HCT116 (cell line): ENCODE results near the gene KLHL3. TPM values are rescaled to one million over a fixed set of nuclear protein-coding genes. Genes with fewer than 3 reads are reported as not detected.

Experiments
- ATAC-seq: fragments of 200-7000 bp; cut with Tn5 transposase; 2 replicates; pipeline ENCODE4 v1.9.1; 2020; ENCODE audit warnings: mild to moderate bottlenecking, moderate library complexity
- BruUV-seq: library from RNA; stranded (reverse); fragments of 400-500 nt; replicated peaks from 2 replicates; lab custom pipeline; 2021; lab: Mats Ljungman, UMichigan
- CTCF ChIA-PET: fragments of 300-600 bp; sonication (Branson Sonifier 250); formaldehyde crosslinking; loops from one replicate; lab custom pipeline; 2021; ENCODE audit warnings: antibody characterized with exemption; lab: Charles Lee
- POLR2A ChIA-PET: fragments of 300-600, 350-600 bp; sonication (Branson Sonifier 250); formaldehyde crosslinking; loops from one replicate; lab custom pipeline; 2021; ENCODE audit warnings: antibody characterized with exemption; lab: Charles Lee
- RAD21 ChIA-PET, 2 experiments: fragments of 300-600 bp; sonication (Branson Sonifier 250); formaldehyde crosslinking; loops; one replicate each; lab custom pipeline; 2023; ENCODE audit warnings: low total read pairs in 2 of 2; ENCODE audit not compliant: uncharacterized antibody in 2 of 2, unreplicated experiment in 2 of 2, low non-redundant PET in 1 of 2; lab: Charles Lee
- DNase-seq: peaks from one replicate; pipeline ENCODE4 v3.0.0-alpha.2; 2010; ENCODE audit warnings: low read depth, low spot score
- H2AFZ ChIP-seq: fragments of 200-600 bp; shearing (Covaris generic), sonication (generic); 2 replicates; pipeline ENCODE4 v1.6.1; 2017; ENCODE audit warnings: low read depth, mixed run types, mixed read lengths, antibody characterized with exemption, low read length; ENCODE audit not compliant: poor library complexity, severe bottlenecking
- H3K27ac ChIP-seq: 2 replicates; pipeline ENCODE4 v1.5.1; 2012; ENCODE audit warnings: low read depth, low read length
- H3K27me3 ChIP-seq: fragments of 200-600 bp; sonication (generic); 2 replicates; pipeline ENCODE4 v1.6.1; 2016; ENCODE audit warnings: mixed run types, low read length, mixed read lengths; ENCODE audit not compliant: insufficient read depth
- H3K36me3 ChIP-seq, 2 experiments: fragments of 200-500 bp in 1 of 2; fragments of 200-600 bp in 1 of 2; sonication (Bioruptor generic) in 1 of 2; sonication (generic) in 1 of 2; 2 replicates each; pipeline versions ENCODE4 v1.5.1 to v1.6.1; 2014 to 2016; ENCODE audit warnings: low read length in 2 of 2, inconsistent platforms in 1 of 2, mixed read lengths in 1 of 2, mixed run types in 1 of 2; ENCODE audit not compliant: insufficient read depth in 2 of 2, control insufficient read depth in 1 of 2
- H3K4me1 ChIP-seq, 2 experiments: fragments of 200-600 bp in 1 of 2; sonication (generic) in 1 of 2; 2 replicates each; pipeline versions ENCODE4 v1.5.1 to v1.6.1; 2012 to 2017; ENCODE audit warnings: low read length in 2 of 2, inconsistent platforms in 1 of 2, mild to moderate bottlenecking in 1 of 2, mixed read lengths in 1 of 2, mixed run types in 1 of 2, moderate library complexity in 1 of 2; ENCODE audit not compliant: insufficient read depth in 2 of 2, control insufficient read depth in 1 of 2
- H3K4me2 ChIP-seq: fragments of 200-600 bp; sonication (generic); 2 replicates; pipeline ENCODE4 v1.6.1; 2017; ENCODE audit warnings: mixed run types, low read length, mixed read lengths
- H3K4me3 ChIP-seq, 2 experiments: fragments of 200-600 bp in 1 of 2; sonication (generic) in 1 of 2; replicated peaks in 1 of 2; 2 replicates each; pipeline ENCODE4 v1.5.1; 2011 to 2016; ENCODE audit warnings: low read length in 2 of 2, control low read depth in 1 of 2, low read depth in 1 of 2, mild to moderate bottlenecking in 1 of 2, mixed read lengths in 1 of 2, mixed run types in 1 of 2
- H3K79me2 ChIP-seq: fragments of 200-600 bp; sonication (generic); 2 replicates; pipeline ENCODE4 v1.6.1; 2017; ENCODE audit warnings: mild to moderate bottlenecking, mixed run types, low read length, moderate library complexity, mixed read lengths; ENCODE audit not compliant: insufficient read depth
- H3K9ac ChIP-seq: fragments of 200-600 bp; sonication (generic); 2 replicates; pipeline ENCODE4 v1.6.1; 2016; ENCODE audit warnings: low read length, mixed read lengths
- H3K9me2 ChIP-seq: fragments of 200-600 bp; sonication (generic), shearing (Covaris generic); 2 replicates; pipeline ENCODE4 v1.6.1; 2017; ENCODE audit warnings: mixed run types, mild to moderate bottlenecking, moderate library complexity; ENCODE audit not compliant: insufficient read depth
- H3K9me3 ChIP-seq, 2 experiments: fragments of 200-500 bp in 1 of 2; fragments of 200-600 bp in 1 of 2; sonication (Bioruptor generic) in 1 of 2; sonication (generic) in 1 of 2; 2 replicates each; pipeline ENCODE4 v1.6.1; 2014 to 2017; ENCODE audit warnings: low read length in 2 of 2, mixed read lengths in 2 of 2, inconsistent platforms in 1 of 2, low read depth in 1 of 2, mild to moderate bottlenecking in 1 of 2, mixed run types in 1 of 2, moderate library complexity in 1 of 2; ENCODE audit not compliant: control insufficient read depth in 1 of 2, insufficient read depth in 1 of 2
- H4K20me1 ChIP-seq: fragments of 200-600 bp; sonication (generic), shearing (Covaris generic); 2 replicates; pipeline ENCODE4 v1.6.1; 2017; ENCODE audit warnings: mixed run types, mild to moderate bottlenecking, moderate library complexity; ENCODE audit not compliant: insufficient read depth
- ATF3 ChIP-seq: IDR thresholded peaks from 2 replicates; pipeline ENCODE4 v1.6.1; 2012
- CEBPB ChIP-seq: IDR thresholded peaks from 2 replicates; pipeline ENCODE4 v1.6.1; 2012; ENCODE audit warnings: low read depth
- ELF1 ChIP-seq: IDR thresholded peaks from 2 replicates; pipeline ENCODE4 v1.6.1; 2012; ENCODE audit warnings: low read depth, borderline replicate concordance
- EZH2 ChIP-seq: fragments of 200-600 bp; sonication (generic); IDR thresholded peaks from 2 replicates; pipeline ENCODE4 v1.6.1; 2017; ENCODE audit warnings: antibody characterized with exemption, mixed run types
- JUND ChIP-seq: IDR thresholded peaks from 2 replicates; pipeline ENCODE4 v1.6.1; 2012
- MAX ChIP-seq: IDR thresholded peaks from 2 replicates; pipeline ENCODE4 v1.6.1; 2012
- POLR2A ChIP-seq: IDR thresholded peaks from 2 replicates; pipeline ENCODE4 v1.7.0; 2011; ENCODE audit warnings: borderline replicate concordance; ENCODE audit not compliant: insufficient read depth, insufficient read length; ENCODE audit errors: extremely low read depth
- POLR2AphosphoS5 ChIP-seq: IDR thresholded peaks from 2 replicates; pipeline ENCODE4 v1.6.1; 2011; ENCODE audit warnings: mild to moderate bottlenecking, low read depth, low read length, moderate library complexity
- RAD21 ChIP-seq: IDR thresholded peaks from 2 replicates; pipeline ENCODE4 v1.6.1; 2012; ENCODE audit warnings: low read depth, mild to moderate bottlenecking
- SIN3A ChIP-seq: IDR thresholded peaks from 2 replicates; pipeline ENCODE4 v1.6.1; 2012; ENCODE audit warnings: low read depth
- SP1 ChIP-seq: IDR thresholded peaks from 2 replicates; pipeline ENCODE4 v1.6.1; 2012; ENCODE audit warnings: low read depth
- SRF ChIP-seq: IDR thresholded peaks from 2 replicates; pipeline ENCODE4 v1.6.1; 2012; ENCODE audit warnings: low read depth
- TCF7L2 ChIP-seq: IDR thresholded peaks from 2 replicates; pipeline ENCODE4 v1.7.0; 2011; ENCODE audit warnings: borderline replicate concordance, inconsistent platforms; ENCODE audit not compliant: insufficient read depth, insufficient read length; ENCODE audit errors: extremely low read depth
- YY1 ChIP-seq: IDR thresholded peaks from 2 replicates; pipeline ENCODE4 v1.6.1; 2011; ENCODE audit warnings: low read length, low read depth, moderate library complexity, mild to moderate bottlenecking; ENCODE audit not compliant: insufficient replicate concordance; ENCODE audit errors: extremely low read depth
- ZNF274 ChIP-seq: fragments of 200-500 bp; sonication (Bioruptor generic); IDR thresholded peaks from 2 replicates; pipeline ENCODE4 v1.6.1; 2014; ENCODE audit warnings: mild to moderate bottlenecking, low read depth, low read length, inconsistent platforms
- intact Hi-C: fragments of 100-400 bp; cut with micrococcal nuclease; formaldehyde crosslinking; loops from 2 replicates; pipeline ENCODE4 v1.10.0; 2022
- total RNA-seq: library from RNA; stranded (reverse); gene quantifications from one replicate; pipeline ENCODE4 v1.2.1, GENCODE V29; 2021; ENCODE audit not compliant: unreplicated experiment
- TF ChIP-seq, protein P1 (sequence below): IDR thresholded peaks from 2 replicates; pipeline ENCODE4 v1.6.1; 2012; ENCODE audit warnings: low read depth
- TF ChIP-seq, protein P2 (sequence below), 3 experiments: fragments of 200-600 bp in 1 of 3; sonication (generic) in 1 of 3; IDR thresholded peaks in 2 of 3; conservative IDR thresholded peaks in 1 of 3; 2 replicates each; pipeline ENCODE4 v1.5.1; 2012 to 2017; ENCODE audit warnings: low read depth in 2 of 3, low read length in 2 of 3, antibody characterized with exemption in 1 of 3, borderline replicate concordance in 1 of 3, control low read depth in 1 of 3, mild to moderate bottlenecking in 1 of 3, mixed read lengths in 1 of 3, mixed run types in 1 of 3, moderate library complexity in 1 of 3; ENCODE audit not compliant: insufficient read depth in 1 of 3

KLHL3 gene
- total RNA-seq, 1 experiment from 2014 or later = not detected

- no TSS peak for BruUV-seq
- H4K20me1 ChIP-seq = no peaks in the 10 kb centered on the region
- intact Hi-C loops = no loop called here
- H3K4me2 ChIP-seq = no peak overlapping the region
- no peaks in the 10 kb centered on the region for H3K79me2 ChIP-seq
- no peak overlapping the region for H3K9ac ChIP-seq
- no peaks in the 10 kb centered on the region for H3K9me3 ChIP-seq
- DNase-seq (no peak), ATAC-seq (no peak)
- no peak overlapping the region for H3K27ac ChIP-seq
- H3K27me3 ChIP-seq = peaks cover 12% of the 10 kb centered on the region; the same call in 1 of the 2 replicates
- RAD21 ChIA-PET = no interaction called here
- H3K4me3 ChIP-seq = no peak overlapping the region
- POLR2A ChIA-PET = no interaction called here
- TF ChIP-seq JUND = no peak
- TF ChIP-seq ZNF274 = no peak
- no peak for TF ChIP-seq SRF
- no peak for TF ChIP-seq ATF3
- no peak for TF ChIP-seq ELF1
- TF ChIP-seq, protein P1, sequence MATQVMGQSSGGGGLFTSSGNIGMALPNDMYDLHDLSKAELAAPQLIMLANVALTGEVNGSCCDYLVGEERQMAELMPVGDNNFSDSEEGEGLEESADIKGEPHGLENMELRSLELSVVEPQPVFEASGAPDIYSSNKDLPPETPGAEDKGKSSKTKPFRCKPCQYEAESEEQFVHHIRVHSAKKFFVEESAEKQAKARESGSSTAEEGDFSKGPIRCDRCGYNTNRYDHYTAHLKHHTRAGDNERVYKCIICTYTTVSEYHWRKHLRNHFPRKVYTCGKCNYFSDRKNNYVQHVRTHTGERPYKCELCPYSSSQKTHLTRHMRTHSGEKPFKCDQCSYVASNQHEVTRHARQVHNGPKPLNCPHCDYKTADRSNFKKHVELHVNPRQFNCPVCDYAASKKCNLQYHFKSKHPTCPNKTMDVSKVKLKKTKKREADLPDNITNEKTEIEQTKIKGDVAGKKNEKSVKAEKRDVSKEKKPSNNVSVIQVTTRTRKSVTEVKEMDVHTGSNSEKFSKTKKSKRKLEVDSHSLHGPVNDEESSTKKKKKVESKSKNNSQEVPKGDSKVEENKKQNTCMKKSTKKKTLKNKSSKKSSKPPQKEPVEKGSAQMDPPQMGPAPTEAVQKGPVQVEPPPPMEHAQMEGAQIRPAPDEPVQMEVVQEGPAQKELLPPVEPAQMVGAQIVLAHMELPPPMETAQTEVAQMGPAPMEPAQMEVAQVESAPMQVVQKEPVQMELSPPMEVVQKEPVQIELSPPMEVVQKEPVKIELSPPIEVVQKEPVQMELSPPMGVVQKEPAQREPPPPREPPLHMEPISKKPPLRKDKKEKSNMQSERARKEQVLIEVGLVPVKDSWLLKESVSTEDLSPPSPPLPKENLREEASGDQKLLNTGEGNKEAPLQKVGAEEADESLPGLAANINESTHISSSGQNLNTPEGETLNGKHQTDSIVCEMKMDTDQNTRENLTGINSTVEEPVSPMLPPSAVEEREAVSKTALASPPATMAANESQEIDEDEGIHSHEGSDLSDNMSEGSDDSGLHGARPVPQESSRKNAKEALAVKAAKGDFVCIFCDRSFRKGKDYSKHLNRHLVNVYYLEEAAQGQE = no peak
- TF ChIP-seq, protein P2, sequence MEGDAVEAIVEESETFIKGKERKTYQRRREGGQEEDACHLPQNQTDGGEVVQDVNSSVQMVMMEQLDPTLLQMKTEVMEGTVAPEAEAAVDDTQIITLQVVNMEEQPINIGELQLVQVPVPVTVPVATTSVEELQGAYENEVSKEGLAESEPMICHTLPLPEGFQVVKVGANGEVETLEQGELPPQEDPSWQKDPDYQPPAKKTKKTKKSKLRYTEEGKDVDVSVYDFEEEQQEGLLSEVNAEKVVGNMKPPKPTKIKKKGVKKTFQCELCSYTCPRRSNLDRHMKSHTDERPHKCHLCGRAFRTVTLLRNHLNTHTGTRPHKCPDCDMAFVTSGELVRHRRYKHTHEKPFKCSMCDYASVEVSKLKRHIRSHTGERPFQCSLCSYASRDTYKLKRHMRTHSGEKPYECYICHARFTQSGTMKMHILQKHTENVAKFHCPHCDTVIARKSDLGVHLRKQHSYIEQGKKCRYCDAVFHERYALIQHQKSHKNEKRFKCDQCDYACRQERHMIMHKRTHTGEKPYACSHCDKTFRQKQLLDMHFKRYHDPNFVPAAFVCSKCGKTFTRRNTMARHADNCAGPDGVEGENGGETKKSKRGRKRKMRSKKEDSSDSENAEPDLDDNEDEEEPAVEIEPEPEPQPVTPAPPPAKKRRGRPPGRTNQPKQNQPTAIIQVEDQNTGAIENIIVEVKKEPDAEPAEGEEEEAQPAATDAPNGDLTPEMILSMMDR (IDR thresholded peaks at IDR 0.05 in 2 of 3, conservative IDR thresholded peaks at IDR 0.05 in 1 of 3; ENCODE audit: borderline replicate concordance in 1 of 3, insufficient read depth in 1 of 3, low read depth in 2 of 3, low read length in 2 of 3) = no peak
- no peak for TF ChIP-seq TCF7L2
- TF ChIP-seq SP1 = no peak
- TF ChIP-seq POLR2A = no peak
- TF ChIP-seq CEBPB = no peak
- TF ChIP-seq SIN3A = no peak
- no peak for TF ChIP-seq POLR2AphosphoS5
- no peak for TF ChIP-seq RAD21
- TF ChIP-seq YY1 = no peak
- TF ChIP-seq MAX = no peak
- TF ChIP-seq EZH2 = no peak
- no peaks in the 10 kb centered on the region for H3K36me3 ChIP-seq
- H3K9me2 ChIP-seq = no peaks in the 10 kb centered on the region
- no peak overlapping the region for H2AFZ ChIP-seq
- H3K4me1 ChIP-seq = no peaks in the 10 kb centered on the region
- CTCF ChIA-PET = interaction anchor here (1.3 to 1.6 kb wide), 2 partner anchors 12 to 13 kb away, joined by 5 to 6 read pairs; no protein-coding TSS in a partner anchor
Measured at GRCh38 chr5:137642091-137642490, 93.8 kb downstream of the KLHL3 start.
